Fibroblast of skin of back (primary cell): ENCODE measurements around the gene PLRG1. TPM values are rescaled to one million over a fixed set of nuclear protein-coding genes. Genes with fewer than 3 reads are reported as not detected.
"Not testable (repeated sequence)": the region's sequence is repeated elsewhere in the genome, so short reads cannot be mapped to it uniquely, and the experiment has no call there.

Experiments used
- DNase-seq: peaks from one replicate; pipeline ENCODE4 v3.0.0-alpha.2; 2013
- polyA plus RNA-seq, 2 experiments: library from polyadenylated mRNA; unstranded; fragments of 120-200 nt; gene quantifications; one replicate each; pipeline ENCODE4 v1.2.1, GENCODE V29; 2013; ENCODE audit not compliant: insufficient read length in 2 of 2

PLRG1 gene
- 84.2 TPM for polyA plus RNA-seq (2013, experiment 1 of 2; ENCODE audit: insufficient read length)
- polyA plus RNA-seq (2013, experiment 2 of 2; ENCODE audit: insufficient read length), result 52.9 TPM

DNA sequence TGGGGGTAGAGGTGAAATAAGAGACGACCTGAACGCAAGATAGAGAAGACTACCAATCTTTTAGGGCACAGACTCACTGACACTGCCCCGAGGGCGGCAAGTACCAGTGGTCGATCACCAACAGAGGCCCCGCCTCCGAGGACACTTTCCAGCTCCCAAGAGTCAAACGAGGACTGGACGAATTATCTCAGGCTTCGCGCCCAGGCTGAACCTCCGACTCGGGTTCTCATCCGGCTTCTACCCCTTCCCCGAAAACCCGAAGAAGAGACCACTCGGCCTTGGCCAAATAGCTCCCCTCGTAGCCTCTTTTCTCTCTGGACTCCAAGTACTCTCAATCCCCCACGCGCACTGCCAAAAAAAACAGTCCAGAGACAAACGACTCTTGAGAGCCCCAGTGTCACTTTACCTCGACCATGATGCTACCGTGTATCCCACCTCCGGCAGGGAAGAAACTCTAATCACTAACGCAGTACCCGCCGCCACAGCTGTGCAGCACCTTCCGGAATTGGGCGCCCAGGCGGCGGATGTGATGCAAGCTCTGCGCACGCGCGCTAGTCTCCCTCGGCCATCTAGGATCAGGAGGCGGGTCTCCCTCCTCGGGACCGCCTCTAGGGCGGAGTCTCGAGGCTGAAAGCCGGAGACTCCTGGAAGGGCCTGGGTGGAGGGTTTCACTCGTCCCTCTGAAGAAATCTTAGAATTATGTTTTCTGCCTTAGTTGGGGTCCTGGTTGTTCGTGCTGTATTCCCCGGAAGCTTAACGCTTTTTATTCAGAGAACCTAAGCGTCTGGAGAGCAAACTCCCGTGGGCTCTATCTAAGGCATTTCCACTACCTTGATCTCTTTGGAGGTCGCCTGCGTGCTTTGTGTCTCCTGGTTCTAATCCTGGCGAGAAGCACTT, at the start of gene PLRG1:
Gene PLRG1, minus strand, starts transcription at position 507 of the 897 bp plus-strand sequence. Its CDS starts 92 bp downstream, at position 415.
- peak; percentile 94 for DNase-seq

DNA sequence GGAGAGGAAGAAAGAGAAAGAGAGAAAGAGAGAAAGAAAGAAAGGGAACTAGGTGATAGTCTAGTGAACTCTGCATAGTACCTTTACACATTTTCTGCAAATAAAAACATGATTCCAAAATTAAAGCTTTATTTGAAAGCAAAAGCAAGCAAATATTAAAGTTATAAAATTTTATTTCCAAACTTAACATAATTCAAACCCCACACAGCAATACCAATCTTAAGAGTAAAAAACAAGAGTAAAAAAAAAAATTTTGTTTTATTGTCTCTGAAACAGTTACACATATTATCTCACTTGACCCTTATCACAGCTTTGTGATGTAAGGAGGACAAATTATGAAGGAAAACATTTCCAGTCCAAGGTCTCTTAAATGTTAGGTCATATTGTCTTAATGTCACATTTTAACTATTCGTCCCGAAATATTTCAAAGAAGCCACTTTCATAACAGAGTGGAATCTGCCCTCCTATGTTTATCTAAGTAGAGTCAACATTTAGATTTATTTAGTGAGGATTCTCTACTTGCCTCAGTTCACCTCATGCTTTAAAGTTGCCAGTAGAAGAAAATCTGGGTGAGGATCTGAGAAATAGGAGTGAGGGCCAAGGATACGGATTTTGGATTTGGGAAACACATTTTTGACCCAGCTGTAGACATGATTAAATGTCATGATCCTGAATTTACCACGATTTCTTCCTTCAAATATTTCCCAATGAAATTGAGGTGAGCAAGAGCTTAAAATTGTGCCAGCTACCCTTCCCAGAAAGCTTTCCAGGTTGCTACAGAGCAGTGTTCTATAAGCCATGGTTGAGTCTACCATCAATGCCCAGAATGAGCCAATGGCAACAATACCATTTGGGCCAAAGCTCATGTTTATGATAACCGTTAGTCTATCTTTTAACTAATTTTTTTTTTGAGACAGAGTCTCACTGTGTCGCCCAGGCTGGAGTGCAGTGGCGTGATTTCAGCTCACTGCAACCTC, 47.9 kb upstream of the PLRG1 start:
- DNase-seq, result no peak

GRCh38 chr4:154597281-154597680, 47.1 kb upstream of the PLRG1 start:
- not testable (repeated sequence) for DNase-seq

- DNase-seq, result no peak
These were observed 45.6 kb upstream of the PLRG1 start for GRCh38 chr4:154595807-154596206.

DNA sequence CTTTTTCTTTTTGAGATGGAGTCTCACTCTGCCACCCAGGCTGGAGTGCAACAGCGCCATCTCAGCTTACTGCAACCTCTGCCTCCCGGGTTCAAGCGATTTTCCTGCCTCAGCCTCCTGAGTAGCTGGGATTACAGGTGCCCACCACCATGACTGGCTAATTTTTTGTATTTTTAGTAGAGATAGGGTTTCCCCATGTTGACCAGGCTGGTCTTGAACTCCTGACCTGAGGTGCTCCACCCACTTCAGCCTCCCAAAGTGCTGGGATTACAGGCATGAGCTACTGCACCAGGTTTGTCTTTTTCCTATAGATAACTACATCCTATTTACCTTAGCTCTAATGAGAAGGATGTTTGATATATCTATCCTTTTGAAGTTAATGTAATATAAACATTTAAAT, 44.1 kb upstream of the PLRG1 start:
- not testable (repeated sequence) for DNase-seq

- no peak for DNase-seq
These were observed 43.7 kb upstream of the PLRG1 start for GRCh38 chr4:154593868-154594267.

DNA sequence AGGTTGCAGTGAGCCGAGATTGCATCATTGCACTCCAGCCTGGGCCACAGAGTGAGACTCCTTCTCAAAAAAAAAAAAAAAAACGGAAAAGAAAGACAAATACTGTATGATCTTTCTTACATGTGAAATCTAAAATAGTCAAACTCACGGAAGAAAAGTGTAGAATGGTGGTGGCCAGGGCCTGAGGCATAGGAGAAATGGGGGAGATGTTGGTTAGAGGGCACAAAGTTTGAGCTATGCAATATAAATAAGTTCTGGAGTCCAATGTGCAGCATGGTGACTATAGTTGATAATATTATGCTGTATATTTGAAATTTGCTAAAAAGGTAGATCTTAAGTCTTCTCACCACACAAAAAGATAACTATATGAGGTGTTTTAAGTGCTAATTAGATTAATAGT, 41.7 kb upstream of the PLRG1 start:
- DNase-seq, result no peak

DNA sequence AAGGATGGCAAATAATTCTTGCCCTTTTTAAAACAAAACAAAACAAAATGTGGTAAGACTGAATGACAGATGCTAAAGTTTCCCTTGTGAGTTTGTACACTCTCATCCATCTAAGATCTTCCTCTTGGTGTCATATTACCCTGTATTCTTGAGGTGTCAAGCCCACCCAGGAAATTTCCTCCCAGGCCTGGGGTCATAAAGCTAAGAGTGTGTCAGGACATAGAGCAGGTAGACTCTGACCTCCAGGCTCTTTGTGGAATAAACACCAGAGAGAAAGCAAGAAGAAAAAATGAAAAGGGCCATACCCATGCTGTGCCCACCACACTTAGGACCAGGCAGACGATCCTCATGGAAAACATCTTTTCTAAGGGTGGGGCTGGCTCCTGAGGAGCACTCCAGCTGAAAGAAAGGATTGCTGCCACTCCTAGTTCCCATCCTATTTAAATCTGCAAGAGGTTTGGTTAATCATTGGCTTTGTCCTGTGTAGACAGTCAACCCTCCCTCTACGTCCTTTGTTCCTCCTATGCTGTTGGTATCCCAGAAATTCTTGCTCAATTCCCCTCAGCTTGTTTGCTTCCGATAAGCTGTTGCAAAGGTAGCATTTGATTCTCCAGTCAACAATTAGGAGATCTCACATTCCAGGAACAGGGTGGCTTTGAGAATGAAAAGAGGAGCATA, 40.3 kb upstream of the PLRG1 start, which contains the start of gene FGA:
Gene FGA, minus strand, starts transcription at position 414 of the 678 bp plus-strand sequence. Its CDS starts 55 bp downstream, at position 359.
- DNase-seq, result no peak

DNA sequence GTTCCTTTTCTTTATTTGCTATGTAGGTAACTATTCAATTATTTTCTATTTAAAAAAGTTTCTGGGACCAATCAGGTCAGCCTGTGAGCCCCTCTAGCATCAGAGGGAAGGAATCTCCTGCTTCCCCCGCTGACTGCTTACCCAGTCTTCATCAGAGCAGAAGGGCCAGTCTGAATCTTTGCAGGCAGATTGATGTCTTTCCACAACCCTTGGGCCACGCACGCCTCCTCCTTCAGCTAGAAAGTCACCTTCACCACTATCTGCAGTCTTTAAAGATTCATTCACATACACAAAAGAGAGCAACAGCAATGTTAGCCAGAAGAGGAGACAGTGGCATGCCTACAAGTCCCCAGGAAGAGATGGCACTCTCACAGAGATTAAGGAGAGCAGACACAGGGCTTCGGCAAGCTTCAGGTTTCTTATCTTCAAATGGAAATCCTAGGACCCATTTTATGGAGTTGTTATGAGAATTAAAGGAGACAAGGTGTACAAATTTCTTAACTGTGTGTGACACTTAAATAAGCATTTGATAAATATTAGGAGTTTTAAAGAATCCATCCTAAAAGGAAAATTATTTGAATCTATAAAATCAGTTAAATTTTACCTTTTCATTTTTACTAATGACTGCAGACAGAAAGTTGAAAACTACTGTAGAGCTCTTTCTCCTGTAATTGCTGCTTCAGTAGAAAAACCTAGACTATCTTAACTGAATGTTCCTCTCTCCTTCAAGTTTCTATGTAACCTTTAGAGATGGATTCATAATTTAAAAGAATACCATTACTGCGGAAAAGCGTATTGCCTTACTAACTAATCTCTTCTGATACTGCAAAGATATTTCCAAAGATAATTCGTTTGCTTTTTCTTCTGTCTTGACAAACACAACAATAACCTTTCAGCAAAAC, 39.3 kb upstream of the PLRG1 start:
- no peak for DNase-seq

DNA sequence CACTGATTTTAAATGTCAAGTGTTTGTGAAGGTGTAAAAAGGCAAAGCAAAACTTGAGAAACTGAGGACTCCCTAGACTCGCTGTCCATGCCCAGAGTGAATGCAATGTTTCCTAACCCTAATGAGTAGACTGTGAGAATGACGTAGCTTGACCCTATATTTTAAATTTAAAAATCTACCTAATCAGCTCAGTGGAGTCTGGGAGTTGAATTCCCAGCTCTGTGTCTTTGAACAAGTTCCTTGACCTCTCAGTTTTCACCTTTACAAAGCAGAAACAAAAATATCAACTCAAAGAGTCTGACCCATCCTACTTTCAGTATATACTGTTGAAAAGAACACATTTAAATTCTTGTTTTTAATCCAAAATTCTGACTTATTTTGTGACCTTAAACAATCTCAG, 38.0 kb upstream of the PLRG1 start:
- DNase-seq, result no peak

- no peak for DNase-seq
These were observed 36.3 kb upstream of the PLRG1 start for GRCh38 chr4:154586296-154587033.

DNA sequence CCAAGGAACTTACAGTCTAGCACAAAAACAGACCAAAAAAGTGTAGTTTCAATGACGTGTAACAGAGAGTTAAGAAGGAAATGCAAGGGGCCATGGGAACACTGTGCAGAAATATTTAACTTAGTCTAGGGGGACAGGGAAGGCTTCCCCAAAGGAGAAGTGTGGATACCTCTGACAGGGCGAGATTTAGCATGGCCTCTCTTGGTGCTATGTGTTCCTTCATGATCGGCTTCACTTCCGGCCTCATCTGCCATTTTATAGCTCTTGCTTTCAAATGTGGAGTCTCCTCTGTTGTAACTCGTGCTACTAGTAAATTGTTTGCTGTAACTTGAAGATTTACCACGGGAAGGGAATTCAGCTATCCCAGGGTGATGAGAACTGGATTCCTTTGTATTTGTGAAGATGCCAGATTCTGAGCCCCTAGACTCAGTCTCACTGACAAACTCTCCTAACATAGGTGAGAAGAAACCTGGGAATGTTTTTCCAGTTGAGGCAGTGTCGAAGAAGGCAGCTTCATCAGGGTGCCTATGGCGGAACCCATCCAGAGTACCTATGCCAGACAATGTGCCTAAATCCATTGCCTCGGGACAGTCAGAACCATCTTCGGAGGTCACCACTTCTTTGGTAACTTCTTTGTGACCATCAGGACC, 35.3 kb upstream of the PLRG1 start:
- DNase-seq, result no peak

DNA sequence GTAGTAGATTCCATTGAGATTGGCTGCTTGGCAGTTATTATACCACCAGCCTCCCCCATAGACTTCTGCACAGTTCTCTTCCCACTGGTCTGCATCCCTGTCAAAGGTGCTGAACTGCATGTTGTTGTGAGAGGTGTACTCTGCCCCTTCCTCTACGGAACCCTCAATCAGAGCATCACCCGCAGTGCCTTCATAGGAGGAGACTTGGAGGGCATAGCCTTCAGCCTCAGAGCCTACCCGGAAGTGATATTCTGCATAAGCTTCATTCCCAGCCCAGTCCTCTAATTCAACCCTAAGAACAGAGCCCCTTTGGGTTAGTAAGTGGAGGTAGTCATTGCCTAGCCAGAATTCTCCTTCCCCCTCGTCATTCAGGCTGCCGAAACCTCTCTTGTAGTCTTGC, 34.1 kb upstream of the PLRG1 start:
- DNase-seq, result no peak

GRCh38 chr4:154583677-154584076, 33.5 kb upstream of the PLRG1 start:
- no peak for DNase-seq

DNA sequence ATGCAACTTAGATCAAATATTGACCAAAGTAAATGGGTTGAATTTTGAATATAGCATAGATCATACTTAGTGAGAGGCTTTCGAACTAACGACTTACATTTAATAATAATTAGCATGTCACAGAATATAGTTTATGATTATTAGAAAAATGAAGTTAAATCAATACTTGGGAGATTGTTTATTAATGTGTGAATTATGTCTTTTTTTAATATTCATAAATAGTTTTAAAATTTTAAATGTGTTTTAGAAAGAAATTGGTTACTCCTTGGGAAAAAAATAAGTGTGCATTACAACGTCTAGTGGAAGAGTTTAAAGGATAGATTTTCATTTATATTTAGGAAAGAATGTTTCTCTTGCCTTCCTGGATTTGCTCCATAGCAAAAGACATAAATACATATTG, 33.0 kb upstream of the PLRG1 start:
- DNase-seq, result no peak

DNA sequence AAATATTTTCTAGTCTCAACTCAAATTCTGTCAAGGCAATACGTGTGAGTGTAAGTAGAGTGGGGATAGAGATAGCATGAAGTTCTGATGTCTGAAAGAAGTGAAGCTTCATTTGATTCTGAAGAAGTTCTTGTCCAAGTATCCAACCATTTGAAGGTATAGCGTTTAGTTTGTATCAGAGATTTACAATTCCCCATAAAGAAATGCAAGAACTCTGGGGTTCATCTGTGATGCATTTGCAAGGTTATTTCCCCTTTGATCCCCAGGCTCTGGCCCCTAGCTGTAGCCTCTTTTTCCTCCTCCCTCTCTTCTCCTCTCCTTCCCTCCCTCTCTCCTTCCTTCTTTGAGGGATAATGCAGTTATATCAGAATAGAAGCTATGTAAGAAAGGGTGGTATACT, 32.5 kb upstream of the PLRG1 start:
- no peak for DNase-seq

- no peak for DNase-seq
These were observed 29.7 kb upstream of the PLRG1 start for GRCh38 chr4:154579927-154580326.

DNA sequence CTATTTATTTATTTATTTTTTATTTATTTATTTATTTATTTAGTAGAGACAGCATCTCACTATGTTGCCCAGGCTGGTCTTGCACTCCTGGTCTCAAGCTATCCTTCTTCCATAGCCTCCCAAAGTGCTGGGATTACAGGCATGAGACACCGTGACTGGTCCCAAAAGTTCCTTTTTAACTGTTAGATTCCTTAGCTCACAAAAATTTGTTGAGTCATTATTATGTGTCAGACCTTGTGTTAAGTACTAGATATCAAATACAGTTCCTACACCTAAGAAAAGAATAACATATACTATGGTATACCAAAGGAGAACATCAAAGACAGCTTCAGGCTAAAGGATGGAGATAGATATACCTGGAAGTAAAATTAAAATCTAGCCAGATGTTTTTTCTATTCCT, 28.7 kb upstream of the PLRG1 start:
- no peak for DNase-seq

- no peak for DNase-seq
These were observed 27.1 kb upstream of the PLRG1 start for GRCh38 chr4:154577324-154577723.

DNA sequence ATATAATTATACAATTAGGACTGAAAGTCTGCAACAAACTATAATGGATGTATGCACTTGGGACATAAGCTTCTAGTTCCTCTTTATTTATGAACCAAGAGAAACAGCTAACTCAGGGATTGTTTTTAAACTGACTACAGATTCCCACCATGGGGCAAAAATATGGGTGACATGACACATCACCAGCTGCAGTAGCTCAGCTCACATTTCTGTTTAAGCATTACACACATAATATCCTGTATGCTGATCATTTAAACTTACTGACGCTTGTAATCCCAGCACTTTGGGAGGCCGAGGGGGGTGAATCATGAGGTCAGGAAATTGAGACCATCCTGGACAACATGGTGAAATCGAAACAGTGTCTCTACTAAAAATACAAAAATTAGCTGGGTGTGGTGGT, 24.1 kb upstream of the PLRG1 start:
- no peak for DNase-seq
